Measurements from ENCODE around the gene CREBBP.

The CREBBP gene

GRCh38 chr16:3825103-3825502, 55.4 kb downstream of the CREBBP start:
- no peak for DNase-seq (ENCODE audit: low read depth in 2 of 2)

GRCh38 chr16:3824121-3824795, 56.3 kb downstream of the CREBBP start:
- no peak for DNase-seq (ENCODE audit: low read depth in 2 of 2)

GRCh38 chr16:3823427-3823826, 57.1 kb downstream of the CREBBP start:
- no peak for DNase-seq (ENCODE audit: low read depth in 2 of 2)

- no peak for DNase-seq (ENCODE audit: low read depth in 2 of 2)
These were observed 58.0 kb downstream of the CREBBP start for GRCh38 chr16:3822366-3823045.

GRCh38 chr16:3821184-3821583, 59.3 kb downstream of the CREBBP start:
- DNase-seq (ENCODE audit: low read depth in 2 of 2): no peak

GRCh38 chr16:3819746-3820724, 60.5 kb downstream of the CREBBP start:
- no peak for DNase-seq (ENCODE audit: low read depth in 2 of 2)

GRCh38 chr16:3819175-3819527, 61.4 kb downstream of the CREBBP start:
- no peak for DNase-seq (ENCODE audit: low read depth in 2 of 2)

- DNase-seq (ENCODE audit: low read depth in 2 of 2): no peak
These were observed 64.2 kb downstream of the CREBBP start for GRCh38 chr16:3816326-3816725.

- no peak for DNase-seq (ENCODE audit: low read depth in 2 of 2)
These were observed 65.8 kb downstream of the CREBBP start for GRCh38 chr16:3814755-3815154.

GRCh38 chr16:3812469-3813172, 67.9 kb downstream of the CREBBP start:
- DNase-seq (ENCODE audit: low read depth in 2 of 2): no peak

GRCh38 chr16:3810818-3811217, 69.7 kb downstream of the CREBBP start:
- DNase-seq (ENCODE audit: low read depth in 2 of 2): no peak

- no peak for DNase-seq (ENCODE audit: low read depth in 2 of 2)
These were observed 70.3 kb downstream of the CREBBP start for GRCh38 chr16:3810198-3810664.

- DNase-seq (ENCODE audit: low read depth in 2 of 2): no peak
These were observed 72.0 kb downstream of the CREBBP start for GRCh38 chr16:3808308-3809063.

- no peak for DNase-seq (ENCODE audit: low read depth in 2 of 2)
These were observed 72.9 kb downstream of the CREBBP start for GRCh38 chr16:3807425-3808123.

GRCh38 chr16:3804426-3805016, 76.0 kb downstream of the CREBBP start:
- DNase-seq (ENCODE audit: low read depth in 2 of 2): no peak

- no peak for DNase-seq (ENCODE audit: low read depth in 2 of 2)
These were observed 79.8 kb downstream of the CREBBP start for GRCh38 chr16:3800477-3801270.

GRCh38 chr16:3800019-3800418, 80.5 kb downstream of the CREBBP start:
- DNase-seq (ENCODE audit: low read depth in 2 of 2): no peak

- no peak for DNase-seq (ENCODE audit: low read depth in 2 of 2)
These were observed 81.2 kb downstream of the CREBBP start for GRCh38 chr16:3799354-3799753.

- DNase-seq (ENCODE audit: low read depth in 2 of 2): no peak
These were observed 81.7 kb downstream of the CREBBP start for GRCh38 chr16:3798838-3799237.

Data from stimulated activated CD8-positive, alpha-beta memory T cell treated with anti-CD3 and anti-CD28 coated beads, Interleukin-15, amount 100 ng/mL, for 4 hours (primary cell).